ENCODE results near the gene DOK5. TPM values are rescaled to one million over a fixed set of nuclear protein-coding genes. Genes with fewer than 3 reads are reported as not detected.

Gene DOK5
- total RNA-seq, 2 experiments from 2014 or later: not detected

DNA sequence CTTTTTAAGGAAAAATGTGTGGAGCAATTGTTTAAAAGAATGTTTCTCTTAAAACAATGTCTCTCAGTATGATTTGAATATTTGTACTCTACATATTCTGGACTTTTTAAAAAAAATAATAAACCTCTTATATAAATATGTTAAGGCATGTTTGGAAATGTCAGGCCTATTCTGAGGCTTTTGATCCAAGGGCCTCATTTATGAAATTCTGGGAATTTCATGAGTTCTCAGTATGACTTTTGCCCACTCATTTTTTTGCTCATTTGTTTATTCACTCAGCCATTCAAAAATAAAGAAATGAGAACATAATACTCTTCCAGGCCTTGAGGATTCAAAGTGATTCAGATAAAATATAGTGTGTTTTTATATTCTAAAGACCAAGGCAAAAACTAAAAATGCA lies 60.4 kb downstream of the DOK5 start:
- peaks cover 1% of the 10 kb centered on the region for H3K9me3 Mint-ChIP-seq
- H3K4me1 Mint-ChIP-seq: no peaks in the 10 kb centered on the region
- POLR2A ChIA-PET: no interaction called here
- no peak overlapping the region for H3K4me3 Mint-ChIP-seq
- H3K27ac Mint-ChIP-seq: no peak overlapping the region
- ATAC-seq (ENCODE audit: low read depth) (no peak), DNase-seq (no peak)
- no peaks in the 10 kb centered on the region for H3K27me3 Mint-ChIP-seq
- H3K36me3 Mint-ChIP-seq: no peaks in the 10 kb centered on the region

DNA sequence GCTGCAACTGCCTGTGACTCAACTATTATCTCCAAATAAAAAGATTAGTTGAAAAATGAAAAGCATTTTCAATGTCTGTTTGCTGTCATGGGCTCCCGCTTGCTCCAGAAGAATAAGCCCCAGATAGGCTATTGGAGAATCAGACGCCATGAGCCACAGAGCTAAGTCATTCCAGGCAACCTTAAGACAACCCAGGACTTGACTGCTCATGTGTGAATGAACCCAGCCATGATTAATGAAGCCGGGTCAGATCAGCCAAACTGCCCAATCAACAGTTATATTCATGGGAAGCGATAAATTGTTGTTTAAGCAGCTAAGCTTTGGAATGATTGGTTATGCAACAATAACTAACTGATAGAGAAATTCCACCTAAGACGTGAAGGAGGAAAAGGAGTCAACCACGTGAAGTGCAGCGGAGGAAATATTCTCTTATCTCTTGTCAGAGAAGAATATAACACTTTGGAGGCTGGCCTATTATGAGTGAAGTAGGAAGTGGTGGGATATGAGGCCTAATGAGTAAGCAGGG lies 64.2 kb downstream of the DOK5 start:
- Mint-ChIP-seq H3K4me3 (no peak overlapping the region), H3K27me3 (no peaks in the 10 kb centered on the region), H3K9me3 (peaks cover 4% of the 10 kb centered on the region), H3K36me3 (no peaks in the 10 kb centered on the region), H3K27ac (no peak overlapping the region), H3K4me1 (no peaks in the 10 kb centered on the region)
- POLR2A ChIA-PET: no interaction called here
- DNase-seq (no peak), ATAC-seq (ENCODE audit: low read depth) (no peak)

DNA sequence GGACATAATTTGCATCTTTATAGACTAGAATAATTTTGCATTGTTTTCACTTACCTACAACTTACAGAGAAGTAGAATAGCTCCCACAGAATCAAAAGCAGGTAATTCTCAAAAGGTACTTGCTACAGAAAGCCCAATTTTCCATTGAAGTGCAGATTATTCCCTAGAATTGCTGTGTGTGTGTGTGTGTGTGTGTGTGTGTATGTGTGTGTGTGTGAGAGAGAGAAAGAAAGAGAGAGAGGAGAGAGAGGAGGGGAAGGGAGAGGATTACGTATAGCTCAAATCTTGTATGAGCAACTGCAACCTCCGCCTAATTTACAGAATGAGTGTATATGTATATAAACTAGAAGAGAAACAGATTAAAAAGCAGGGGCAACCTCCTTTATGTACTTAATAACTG lies 68.0 kb downstream of the DOK5 start:
- DNase-seq (no peak), ATAC-seq (ENCODE audit: low read depth) (no peak)
- Mint-ChIP-seq H3K27ac (no peak overlapping the region), H3K36me3 (no peaks in the 10 kb centered on the region), H3K4me1 (no peaks in the 10 kb centered on the region), H3K27me3 (no peaks in the 10 kb centered on the region), H3K9me3 (peaks cover 4% of the 10 kb centered on the region), H3K4me3 (no peak overlapping the region)
- POLR2A ChIA-PET: no interaction called here

GRCh38 chr20:54545676-54546358 lies 70.4 kb downstream of the DOK5 start:
- Mint-ChIP-seq H3K27me3 (no peaks in the 10 kb centered on the region), H3K36me3 (no peaks in the 10 kb centered on the region), H3K9me3 (peaks cover 2% of the 10 kb centered on the region), H3K4me1 (no peaks in the 10 kb centered on the region), H3K4me3 (no peak overlapping the region), H3K27ac (no peak overlapping the region)
- POLR2A ChIA-PET: no interaction called here
- ATAC-seq (ENCODE audit: low read depth) (no peak), DNase-seq (no peak)

- POLR2A ChIA-PET: no interaction called here
- no peak overlapping the region for H3K27ac Mint-ChIP-seq
- no peak for DNase-seq
- no peak overlapping the region for H3K4me3 Mint-ChIP-seq
- H3K4me1 Mint-ChIP-seq: no peaks in the 10 kb centered on the region
- H3K9me3 Mint-ChIP-seq: no peaks in the 10 kb centered on the region
- no peaks in the 10 kb centered on the region for H3K27me3 Mint-ChIP-seq
- ATAC-seq (ENCODE audit: low read depth): no peak
- no peaks in the 10 kb centered on the region for H3K36me3 Mint-ChIP-seq
Measured at GRCh38 chr20:54548849-54549248, 73.5 kb downstream of the DOK5 start.

GRCh38 chr20:54549658-54550326 lies 74.4 kb downstream of the DOK5 start:
- Mint-ChIP-seq H3K4me1 (no peaks in the 10 kb centered on the region), H3K36me3 (no peaks in the 10 kb centered on the region), H3K4me3 (no peak overlapping the region), H3K27ac (no peak overlapping the region), H3K27me3 (no peaks in the 10 kb centered on the region), H3K9me3 (no peaks in the 10 kb centered on the region)
- DNase-seq (no peak), ATAC-seq (ENCODE audit: low read depth) (no peak)
- POLR2A ChIA-PET: no interaction called here

DNA sequence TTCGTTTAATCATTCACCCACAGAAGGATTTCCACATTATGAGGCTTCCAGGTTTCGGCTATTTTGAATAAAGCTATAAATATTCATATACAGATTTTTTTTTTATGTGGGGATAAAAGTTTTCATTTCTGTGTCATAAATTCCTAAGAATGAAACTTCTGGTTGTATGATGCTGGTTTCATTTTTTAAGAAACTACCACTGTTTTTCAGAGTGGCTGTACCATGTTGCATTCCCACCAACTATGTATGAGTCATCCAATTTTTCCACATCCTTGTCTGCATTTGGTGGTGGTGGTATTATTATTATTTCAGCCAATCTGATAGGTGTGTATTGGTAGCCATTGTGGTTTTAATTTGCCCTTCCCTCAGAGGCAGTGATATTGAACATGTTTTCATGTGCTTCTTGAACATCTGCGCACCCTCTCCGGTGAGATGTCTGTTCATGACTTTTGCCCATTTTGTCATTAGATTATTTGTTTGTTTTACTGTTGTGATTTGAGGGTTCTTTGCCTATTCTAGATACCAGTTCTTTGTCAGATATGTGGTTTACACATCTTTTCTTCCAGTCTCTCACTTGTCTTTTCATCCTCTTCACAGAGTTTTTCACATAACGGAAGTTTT lies 75.5 kb downstream of the DOK5 start:
- ATAC-seq (ENCODE audit: low read depth) (no peak), DNase-seq (no peak)
- Mint-ChIP-seq H3K9me3 (no peaks in the 10 kb centered on the region), H3K36me3 (no peaks in the 10 kb centered on the region), H3K27ac (no peak overlapping the region), H3K4me3 (no peak overlapping the region), H3K4me1 (no peaks in the 10 kb centered on the region), H3K27me3 (no peaks in the 10 kb centered on the region)
- POLR2A ChIA-PET: no interaction called here

- no peak overlapping the region for H3K4me3 Mint-ChIP-seq
- no peaks in the 10 kb centered on the region for H3K27me3 Mint-ChIP-seq
- H3K4me1 Mint-ChIP-seq: no peaks in the 10 kb centered on the region
- no peak for DNase-seq
- no peak for ATAC-seq (ENCODE audit: low read depth)
- POLR2A ChIA-PET: no interaction called here
- H3K27ac Mint-ChIP-seq: no peak overlapping the region
- H3K9me3 Mint-ChIP-seq: peaks cover 4% of the 10 kb centered on the region
- no peaks in the 10 kb centered on the region for H3K36me3 Mint-ChIP-seq
Measured at GRCh38 chr20:54554006-54554405, 78.6 kb downstream of the DOK5 start.

- no peak overlapping the region for H3K27ac Mint-ChIP-seq
- POLR2A ChIA-PET: no interaction called here
Measured at GRCh38 chr20:54555150-54555549, 79.8 kb downstream of the DOK5 start.

DNA sequence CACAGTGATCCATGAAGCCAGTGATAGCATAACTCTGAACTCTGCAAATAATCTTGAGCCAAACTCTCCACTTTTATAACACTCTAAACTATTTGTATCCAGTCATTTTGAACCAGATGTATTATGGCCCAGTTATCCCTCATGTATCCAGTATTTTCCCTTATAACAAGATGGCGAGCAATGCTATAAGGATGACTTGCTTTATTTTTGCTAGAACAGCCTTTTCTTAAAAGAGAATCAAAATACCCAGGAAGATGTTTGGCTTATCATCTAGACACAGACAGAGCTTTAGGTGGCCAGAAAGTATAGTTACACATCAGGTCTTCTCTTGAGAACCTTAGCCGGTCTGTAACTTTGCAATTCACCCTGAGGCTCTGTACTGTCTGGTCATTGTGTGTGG lies 81.0 kb downstream of the DOK5 start:
- Mint-ChIP-seq H3K27me3 (peaks cover 3% of the 10 kb centered on the region), H3K27ac (no peak overlapping the region), H3K9me3 (peaks cover 5% of the 10 kb centered on the region), H3K4me1 (no peaks in the 10 kb centered on the region), H3K4me3 (no peak overlapping the region), H3K36me3 (no peaks in the 10 kb centered on the region)
- ATAC-seq (ENCODE audit: low read depth): no peak
- POLR2A ChIA-PET: no interaction called here
- no peak for DNase-seq

More at GRCh38 chr20:54555150-54555549, 79.8 kb downstream of the DOK5 start:
- Mint-ChIP-seq H3K27me3 (peaks cover 2% of the 10 kb centered on the region), H3K36me3 (no peaks in the 10 kb centered on the region), H3K4me1 (no peaks in the 10 kb centered on the region), H3K4me3 (no peak overlapping the region), H3K9me3 (peaks cover 4% of the 10 kb centered on the region)
- no peak for DNase-seq
- no peak for ATAC-seq (ENCODE audit: low read depth)

- POLR2A ChIA-PET: no interaction called here
- Mint-ChIP-seq H3K27ac (no peak overlapping the region), H3K9me3 (peaks cover 5% of the 10 kb centered on the region), H3K27me3 (peaks cover 3% of the 10 kb centered on the region), H3K4me3 (no peak overlapping the region), H3K4me1 (no peaks in the 10 kb centered on the region), H3K36me3 (no peaks in the 10 kb centered on the region)
- ATAC-seq (ENCODE audit: low read depth): no peak
- DNase-seq: no peak
Measured at GRCh38 chr20:54557806-54558590, 82.6 kb downstream of the DOK5 start.

- Mint-ChIP-seq H3K36me3 (no peaks in the 10 kb centered on the region), H3K27me3 (peaks cover 3% of the 10 kb centered on the region)
- no peak for ATAC-seq (ENCODE audit: low read depth)
Measured at GRCh38 chr20:54559890-54560289, 84.5 kb downstream of the DOK5 start.

DNA sequence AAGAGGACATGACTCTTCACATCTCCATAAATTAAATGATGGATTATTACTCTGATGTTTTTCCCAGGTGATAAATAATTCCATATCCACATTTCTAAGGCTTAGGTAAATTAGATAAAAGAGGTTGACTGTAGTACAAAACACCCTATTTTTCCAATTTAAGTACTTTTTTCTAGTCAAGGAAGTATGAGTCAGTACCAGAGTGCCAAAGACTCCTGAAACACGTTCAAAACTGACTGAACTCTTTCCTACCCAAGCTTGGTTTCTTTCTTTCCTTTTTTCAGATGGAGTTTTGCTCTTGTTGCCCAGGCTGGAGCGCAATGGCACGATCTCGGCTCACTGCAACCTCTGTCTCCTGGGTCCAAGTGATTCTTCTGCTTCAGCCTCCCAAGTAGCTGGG lies 85.0 kb downstream of the DOK5 start:
- peaks cover 3% of the 10 kb centered on the region for H3K27me3 Mint-ChIP-seq
- POLR2A ChIA-PET: no interaction called here
- DNase-seq (no peak), ATAC-seq (ENCODE audit: low read depth) (no peak)
- no peak overlapping the region for H3K4me3 Mint-ChIP-seq
- no peaks in the 10 kb centered on the region for H3K36me3 Mint-ChIP-seq
- no peak overlapping the region for H3K27ac Mint-ChIP-seq
- H3K4me1 Mint-ChIP-seq: no peaks in the 10 kb centered on the region
- H3K9me3 Mint-ChIP-seq: peaks cover 5% of the 10 kb centered on the region

More at GRCh38 chr20:54559890-54560289, 84.5 kb downstream of the DOK5 start:
- Mint-ChIP-seq H3K9me3 (peaks cover 5% of the 10 kb centered on the region), H3K27ac (no peak overlapping the region), H3K4me1 (no peaks in the 10 kb centered on the region), H3K4me3 (no peak overlapping the region)
- DNase-seq: no peak
- POLR2A ChIA-PET: no interaction called here

All from activated naive CD8-positive, alpha-beta T cell treated with anti-CD3 and anti-CD28 coated beads, Interleukin-2, amount 10 ng/mL, durations not matched to agents 7 days and 5 days (primary cell).